Hematopoietic multipotent progenitor cell treated with erythropoietin and hydrocortisone succinate and interleukin-3 and kit ligand, for 4 days (in vitro differentiated cells): Measurements from ENCODE around the gene ANXA4.

ENCODE experiments used
- DNase-seq: peaks from one replicate; pipeline ENCODE4 v3.0.0-alpha.2; 2015

Gene ANXA4

DNA sequence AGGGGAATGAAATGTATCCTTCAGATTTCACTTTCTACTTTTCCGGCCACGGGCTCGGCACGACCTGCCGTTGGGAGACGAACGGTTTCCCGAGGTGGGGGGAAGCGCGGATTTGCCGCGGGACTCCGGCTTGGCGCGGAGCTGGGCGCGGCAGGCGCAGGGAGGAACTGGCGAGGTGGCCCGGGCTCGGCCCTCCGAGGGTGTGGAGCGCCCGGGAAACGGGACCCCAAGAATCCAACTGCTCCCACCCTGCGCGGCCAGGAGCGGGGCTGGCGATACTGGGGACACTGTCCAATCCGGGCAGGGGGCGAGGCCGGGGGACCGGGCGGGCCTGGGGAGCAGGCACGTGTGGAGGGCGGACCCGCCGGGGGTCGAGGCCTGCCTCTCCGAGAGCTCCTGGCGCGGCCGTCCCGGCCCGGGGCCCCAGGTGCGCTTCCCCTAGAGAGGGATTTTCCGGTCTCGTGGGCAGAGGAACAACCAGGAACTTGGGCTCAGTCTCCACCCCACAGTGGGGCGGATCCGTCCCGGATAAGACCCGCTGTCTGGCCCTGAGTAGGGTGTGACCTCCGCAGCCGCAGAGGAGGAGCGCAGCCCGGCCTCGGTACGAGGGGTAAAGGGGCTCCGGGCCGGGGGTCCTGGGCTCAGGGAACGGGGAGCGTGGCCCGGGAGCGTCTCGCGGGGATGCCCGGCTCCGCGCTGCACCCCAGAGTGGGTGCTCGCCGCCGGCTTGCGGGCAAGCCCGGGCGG is at the start of gene ANXA4:
Gene ANXA4, plus strand, starts transcription at position 560 of the 747 bp plus-strand sequence. CDS start 39,432 bp downstream, outside the sequence.
- peak; percentile 88 for DNase-seq

GRCh38 chr2:69692424-69692823 is 49.5 kb upstream of the ANXA4 start:
- no peak for DNase-seq

DNA sequence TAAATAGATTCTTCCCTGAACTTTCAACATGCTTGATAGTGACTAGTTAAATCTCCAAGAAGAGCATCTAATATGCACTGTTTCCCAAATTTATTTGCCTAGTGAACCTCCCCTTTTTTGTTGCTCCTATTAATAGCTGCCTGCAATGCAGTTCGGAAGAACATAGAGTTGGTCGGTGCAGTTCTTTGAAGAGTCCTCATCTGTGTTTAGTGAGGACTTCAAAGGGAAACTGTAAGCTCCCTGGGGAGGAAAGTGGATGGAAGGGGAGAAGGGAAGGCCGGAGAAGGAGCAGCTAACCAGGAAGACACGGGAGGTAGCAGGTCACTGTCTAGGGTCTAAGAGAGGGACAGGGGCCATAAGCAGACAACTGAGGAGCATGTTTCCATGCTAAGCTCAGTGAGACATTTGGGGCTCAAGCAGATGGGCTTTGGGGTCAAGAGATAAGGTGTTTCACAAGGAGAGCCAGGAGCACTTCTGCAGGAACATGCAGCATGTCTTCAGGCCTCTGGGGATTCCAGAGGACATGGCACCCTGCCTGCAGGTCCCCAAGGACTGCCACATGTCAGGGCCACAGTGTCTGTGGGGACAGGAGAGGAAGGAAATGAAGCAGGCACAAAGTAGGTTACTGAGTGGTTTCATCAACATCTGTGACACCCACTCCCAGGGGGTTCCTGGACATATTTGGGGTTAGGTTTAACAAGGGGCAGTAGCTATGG is 48.7 kb upstream of the ANXA4 start:
- DNase-seq = peak; percentile 57

- DNase-seq = no peak
These were observed 48.0 kb upstream of the ANXA4 start for GRCh38 chr2:69693775-69694450.

- DNase-seq = peak; percentile 32
These were observed 46.8 kb upstream of the ANXA4 start for GRCh38 chr2:69694894-69695849.

DNA sequence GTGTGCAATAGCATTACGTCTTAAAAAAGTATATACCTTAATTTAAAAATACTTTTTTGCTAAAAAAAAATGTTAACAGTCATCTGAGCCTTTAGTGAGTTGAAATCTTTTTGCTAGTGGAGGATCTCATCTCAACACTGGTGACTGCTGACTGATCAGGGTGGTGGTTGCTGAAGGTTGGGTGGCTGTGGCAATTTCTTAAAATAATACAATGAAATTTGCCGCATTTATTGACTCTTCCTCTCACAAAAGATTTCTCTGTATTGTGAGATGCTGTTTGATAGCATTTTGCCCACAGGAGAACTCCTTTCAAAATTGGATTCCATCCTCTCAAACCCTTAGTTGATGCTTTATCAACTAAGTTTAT is 46.1 kb upstream of the ANXA4 start:
- DNase-seq = no peak

- DNase-seq = no peak
These were observed 41.6 kb upstream of the ANXA4 start for GRCh38 chr2:69700381-69700780.

GRCh38 chr2:69701100-69701945 is 40.6 kb upstream of the ANXA4 start:
- no peak for DNase-seq

GRCh38 chr2:69703189-69703588 is 38.7 kb upstream of the ANXA4 start:
- peak; percentile 69 for DNase-seq

- DNase-seq = peak; percentile 62
These were observed 37.5 kb upstream of the ANXA4 start for GRCh38 chr2:69704446-69704845.

DNA sequence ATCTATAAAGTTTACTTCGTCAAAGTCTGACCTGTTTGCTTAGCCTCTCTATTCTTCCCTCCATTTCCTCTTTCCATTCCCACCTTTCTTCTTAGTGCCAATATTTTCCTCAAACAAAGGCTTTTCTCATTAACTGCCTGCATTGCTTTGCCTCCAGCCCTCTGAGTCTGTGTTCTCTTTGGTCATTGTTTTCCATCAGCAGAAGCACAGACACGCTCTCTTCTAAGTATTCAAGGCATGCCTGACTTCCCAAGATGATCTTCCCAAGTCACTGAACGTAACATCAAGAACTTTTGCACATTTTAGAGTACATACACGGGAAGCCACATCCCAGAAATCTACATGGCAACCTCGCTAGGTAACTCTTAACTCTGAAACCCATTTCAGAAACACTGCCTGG is 32.6 kb upstream of the ANXA4 start:
- DNase-seq = no peak

DNA sequence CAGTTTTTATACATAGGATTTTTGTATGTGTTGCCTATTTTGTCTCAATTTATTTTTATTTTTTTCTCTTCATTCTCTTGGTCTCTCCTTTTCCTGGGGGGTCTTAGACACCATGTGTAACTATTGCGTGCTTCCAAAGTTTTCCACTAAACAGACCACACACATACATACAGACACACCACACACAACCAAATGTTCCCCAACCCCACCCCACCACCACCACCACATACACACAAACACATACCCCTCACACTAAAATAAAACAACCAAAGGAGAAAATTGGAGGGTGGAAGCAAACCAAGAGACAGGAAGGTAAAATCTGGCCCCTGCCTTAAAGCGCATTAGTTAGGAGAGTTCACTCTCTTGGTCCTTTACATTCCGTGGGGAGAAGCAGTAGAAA is 30.0 kb upstream of the ANXA4 start:
- DNase-seq = no peak

GRCh38 chr2:69714024-69714423 is 27.9 kb upstream of the ANXA4 start:
- DNase-seq = no peak

DNA sequence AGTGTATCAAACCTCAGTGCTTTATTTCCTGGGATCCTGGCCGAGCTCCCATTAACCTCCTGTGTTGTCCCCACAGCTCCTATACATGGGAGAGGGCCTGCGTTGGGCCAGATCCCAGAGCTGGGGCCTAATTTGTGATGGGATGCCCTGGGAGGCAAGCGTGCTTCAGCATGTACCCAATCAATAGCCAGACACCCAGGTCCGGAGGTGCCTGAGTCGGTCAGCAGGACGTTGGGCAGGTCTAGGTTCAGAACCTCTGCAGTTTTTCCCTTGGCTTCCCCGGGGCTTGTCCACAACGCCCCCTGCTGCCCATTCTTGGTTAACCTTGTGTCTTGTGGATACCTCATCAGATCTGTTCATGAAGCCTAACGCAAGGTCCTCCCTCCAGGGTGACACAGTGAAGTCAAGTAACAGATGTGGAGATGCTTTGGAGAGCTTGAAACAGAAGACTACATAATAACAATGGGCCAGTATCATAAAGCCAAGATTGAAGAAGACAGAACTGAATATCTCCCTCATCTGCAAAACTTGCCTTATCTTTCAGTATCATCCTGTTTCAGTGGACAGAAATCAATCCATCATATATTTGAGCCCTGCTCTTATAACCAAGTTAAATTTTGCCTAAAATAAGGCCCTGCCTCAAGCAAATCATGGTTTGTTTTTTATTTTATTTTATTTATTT is 27.3 kb upstream of the ANXA4 start:
- DNase-seq = peak; percentile 93

DNA sequence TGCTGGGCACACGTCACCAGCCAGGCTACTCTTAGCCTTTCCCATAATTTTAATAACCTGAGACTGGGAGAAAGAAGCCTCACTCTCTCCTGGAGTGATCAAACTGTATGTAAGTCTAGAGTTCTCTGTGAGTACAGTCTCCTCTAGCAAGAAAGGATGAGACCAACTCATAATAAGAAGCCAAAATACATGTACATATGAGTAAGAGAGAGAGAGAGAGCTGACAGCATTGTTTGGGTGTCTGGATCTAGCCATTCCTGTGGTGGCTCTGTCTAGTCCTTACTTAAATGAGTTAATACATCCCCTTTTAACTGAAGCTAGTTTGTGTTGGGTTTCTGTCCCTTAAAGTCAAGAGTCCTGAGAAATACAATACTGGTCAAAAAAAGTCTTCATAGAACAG is 26.0 kb upstream of the ANXA4 start:
- DNase-seq = no peak

- DNase-seq = no peak
These were observed 25.3 kb upstream of the ANXA4 start for GRCh38 chr2:69716555-69717120.

GRCh38 chr2:69717186-69717585 is 24.7 kb upstream of the ANXA4 start:
- no peak for DNase-seq

DNA sequence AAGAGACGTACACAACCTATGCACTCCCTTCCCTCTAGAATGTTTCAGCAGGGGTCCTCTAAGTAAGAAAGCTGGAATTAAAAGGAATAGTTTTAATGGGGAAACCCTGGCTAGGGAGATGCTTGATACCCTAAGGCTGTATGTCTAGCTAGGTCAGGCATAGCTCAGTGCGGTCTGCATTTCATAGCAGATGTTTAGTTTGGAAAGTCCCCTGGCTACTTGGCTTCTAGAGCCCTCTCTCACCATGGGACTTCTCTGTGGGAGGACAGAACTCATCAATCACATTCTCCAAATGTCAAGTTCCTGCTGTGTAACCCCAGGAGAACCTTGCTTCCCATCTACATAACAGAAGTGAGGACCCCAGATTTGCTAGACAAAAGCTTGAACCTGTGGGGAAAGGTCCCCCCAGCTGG is 24.1 kb upstream of the ANXA4 start:
- DNase-seq = no peak

GRCh38 chr2:69718338-69718965 is 23.5 kb upstream of the ANXA4 start:
- no peak for DNase-seq

DNA sequence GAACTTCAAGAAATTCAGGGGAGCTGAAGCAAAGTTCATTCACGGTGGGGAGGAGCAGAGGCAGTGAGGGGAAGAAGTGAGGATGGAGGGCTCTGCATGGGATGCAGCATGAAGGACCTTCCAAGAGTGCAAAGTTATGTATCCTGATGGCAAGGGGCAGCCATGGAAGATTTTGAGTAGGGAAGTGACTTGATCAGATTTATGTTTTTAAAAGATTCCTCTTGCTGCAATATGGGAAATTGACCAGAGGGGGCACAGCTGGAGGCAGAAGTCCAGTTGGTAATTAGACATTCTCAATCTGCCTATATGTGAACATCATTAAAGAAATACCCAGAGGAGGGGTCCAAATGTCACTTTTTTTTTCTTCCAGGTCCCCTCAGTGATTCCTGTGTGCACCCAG is 21.5 kb upstream of the ANXA4 start:
- DNase-seq = peak; percentile 56
